Type B pancreatic cell (in vitro differentiated cells): Measurements from ENCODE around the gene CES2. TPM values are rescaled to one million over a fixed set of nuclear protein-coding genes. Genes with fewer than 3 reads are reported as not detected.
"Not testable (repeated sequence)": the region's sequence is repeated elsewhere in the genome, so short reads cannot be mapped to it uniquely, and the experiment has no call there.

ENCODE experiments used
- DNase-seq: peaks from one replicate; pipeline ENCODE4 v3.0.0; 2021; ENCODE audit warnings: mixed read lengths; ENCODE audit not compliant: unreplicated experiment; ENCODE audit errors: extremely low spot score
- H3K27ac Mint-ChIP-seq: 2 replicates; pipeline ENCODE4 v1.8.0; 2021; ENCODE audit warnings: mild to moderate bottlenecking, mixed read lengths
- H3K27me3 Mint-ChIP-seq: 2 replicates; pipeline ENCODE4 v1.8.0; 2021; ENCODE audit warnings: mixed read lengths
- H3K36me3 Mint-ChIP-seq: 2 replicates; pipeline ENCODE4 v1.8.0; 2021; ENCODE audit warnings: mixed read lengths
- H3K4me1 Mint-ChIP-seq: one replicate; pipeline ENCODE4 v1.8.0; 2021; ENCODE audit warnings: mixed read lengths; ENCODE audit not compliant: unreplicated experiment
- H3K4me3 Mint-ChIP-seq: 2 replicates; pipeline ENCODE4 v1.8.0; 2021; ENCODE audit warnings: mild to moderate bottlenecking, mixed read lengths
- H3K9me3 Mint-ChIP-seq: 2 replicates; pipeline ENCODE4 v1.8.0; 2021; ENCODE audit warnings: mixed read lengths
- CTCF ChIP-seq: fragments of 200-600 bp; sonication (generic); conservative IDR thresholded peaks from 2 replicates; pipeline ENCODE4 v1.5.0; 2021; ENCODE audit warnings: antibody characterized with exemption, mild to moderate bottlenecking
- total RNA-seq: library from RNA; stranded (reverse); gene quantifications from 2 replicates; pipeline ENCODE4 v1.2.1, GENCODE V29; 2021; ENCODE audit warnings: low replicate concordance

The CES2 gene
- total RNA-seq, 1 donor from 2014 or later = 44.9 TPM

- no peaks in the 10 kb centered on the region for H3K9me3 Mint-ChIP-seq
- no peak within 1 kb of the TSS for H3K27ac Mint-ChIP-seq
- H3K4me1 Mint-ChIP-seq = no peaks in the 10 kb centered on the region
- H3K36me3 Mint-ChIP-seq = no peaks in the 10 kb centered on the region
- peaks cover 8% of the 10 kb centered on the region for H3K27me3 Mint-ChIP-seq
- no peak for DNase-seq
- H3K4me3 Mint-ChIP-seq = no peak within 1 kb of the TSS
- TF ChIP-seq CTCF = no peak
Observed at GRCh38 chr16:66988197-66988788, 53.0 kb downstream of the CES2 start, which contains the start of gene CES4A. TSS of gene CES4A (plus strand) at chr16:66988589. CDS start at chr16:66988773, 184 bp downstream.

DNA sequence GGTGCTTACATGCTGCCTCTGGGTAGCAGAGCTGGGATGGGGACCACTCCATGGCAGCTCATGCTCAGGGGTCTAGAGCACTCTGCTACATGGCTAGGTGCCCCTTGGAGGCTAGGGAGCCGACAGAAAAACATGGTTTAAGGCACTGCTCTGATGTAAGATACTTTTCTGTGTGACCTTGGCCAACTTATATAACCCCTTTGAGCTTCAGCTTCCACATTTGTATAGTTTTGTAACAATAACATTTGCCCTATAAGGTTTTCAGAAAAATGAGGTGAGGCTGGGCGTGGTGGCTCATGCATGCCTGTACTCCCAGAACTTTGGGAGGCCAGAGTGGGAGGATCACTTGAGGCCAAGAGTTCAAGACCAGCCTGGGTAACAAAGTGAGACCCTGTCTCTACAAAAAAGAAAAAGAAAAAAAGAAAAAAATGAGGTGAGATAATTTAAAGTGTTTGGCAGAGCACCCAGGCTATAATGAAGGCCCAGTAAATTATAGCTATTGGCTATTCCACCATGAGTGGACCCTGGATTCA is 56.3 kb downstream of the CES2 start:
- no peaks in the 10 kb centered on the region for H3K4me1 Mint-ChIP-seq
- no peak for TF ChIP-seq CTCF
- no peaks in the 10 kb centered on the region for H3K36me3 Mint-ChIP-seq
- H3K27ac Mint-ChIP-seq = no peak overlapping the region
- no peaks in the 10 kb centered on the region for H3K9me3 Mint-ChIP-seq
- H3K27me3 Mint-ChIP-seq = peaks cover 8% of the 10 kb centered on the region
- H3K4me3 Mint-ChIP-seq = no peak overlapping the region
- DNase-seq = no peak

DNA sequence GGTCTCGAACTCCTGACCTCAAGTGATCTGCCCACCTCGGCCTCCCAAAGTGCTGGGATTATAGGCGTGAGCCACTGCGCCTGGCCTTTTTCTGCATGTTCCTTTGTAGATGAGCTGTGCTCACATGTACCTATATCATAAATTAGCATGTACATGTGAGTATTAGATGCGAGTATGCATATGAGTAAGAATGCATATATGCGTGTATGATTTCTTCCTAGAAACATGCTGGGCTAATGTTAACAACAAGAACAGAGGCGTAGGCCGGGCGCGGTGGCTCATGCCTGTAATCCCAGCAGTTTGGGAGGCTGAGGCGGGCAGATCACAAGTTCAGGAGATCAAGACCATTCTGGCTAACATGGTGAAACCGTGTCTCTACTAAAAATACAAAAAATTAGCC is 58.2 kb downstream of the CES2 start:
- H3K4me3 Mint-ChIP-seq, H3K27ac Mint-ChIP-seq, H3K4me1 Mint-ChIP-seq, H3K36me3 Mint-ChIP-seq, H3K9me3 Mint-ChIP-seq, DNase-seq: not testable (repeated sequence)
- H3K27me3 Mint-ChIP-seq = peaks cover 16% of the 10 kb centered on the region

Other genes starting within 250 kb of the CES2 start
- gene CMTM4, start 238.8 kb upstream of the CES2 start, total RNA-seq = 64.4 and 72.1 TPM in 2 replicates
- gene DYNC1LI2, start 183.9 kb upstream of the CES2 start, total RNA-seq = 113 and 135 TPM in 2 replicates
- 0.41 TPM in 1 of 2 replicates, not detected in the other for gene TERB1, start 133.9 kb upstream of the CES2 start, total RNA-seq
- 69.4 and 92.5 TPM in 2 replicates for gene NAE1, start 104.5 kb upstream of the CES2 start, total RNA-seq
- 0.70 and 1.2 TPM in 2 replicates for gene CA7, start 91.1 kb upstream of the CES2 start, total RNA-seq
- 16.1 and 18.5 TPM in 2 replicates for gene PDP2, start 55.0 kb upstream of the CES2 start, total RNA-seq
- gene CDH16, start 16.6 kb upstream of the CES2 start, total RNA-seq = 0.55 and 1.7 TPM in 2 replicates
- gene RRAD, start 10.0 kb upstream of the CES2 start, total RNA-seq = 1.3 and 2.5 TPM in 2 replicates
- 71.3 and 74.2 TPM in 2 replicates for gene CIAO2B, start 1.1 kb upstream of the CES2 start, total RNA-seq
- gene CES3, start 25.8 kb downstream of the CES2 start, total RNA-seq = 0.48 and 1.1 TPM in 2 replicates
- gene CES4A, start 53.1 kb downstream of the CES2 start, total RNA-seq = 11.5 and 13.9 TPM in 2 replicates
- gene CBFB, start 93.6 kb downstream of the CES2 start, total RNA-seq = 48.8 and 77.1 TPM in 2 replicates
- 22.8 and 26.8 TPM in 2 replicates for gene PHAF1, start 174.4 kb downstream of the CES2 start, total RNA-seq
- 9.7 and 11.0 TPM in 2 replicates for gene B3GNT9, start 215.5 kb downstream of the CES2 start, total RNA-seq
- 6.2 and 14.8 TPM in 2 replicates for gene TRADD, start 224.4 kb downstream of the CES2 start, total RNA-seq
- gene FBXL8, start 224.4 kb downstream of the CES2 start, total RNA-seq = 4.5 and 9.2 TPM in 2 replicates
- 10.4 and 11.1 TPM in 2 replicates for gene HSF4, start 229.2 kb downstream of the CES2 start, total RNA-seq
- gene NOL3, start 235.0 kb downstream of the CES2 start, total RNA-seq = 8.4 and 17.5 TPM in 2 replicates
- 43.5 and 77.8 TPM in 2 replicates for gene MATCAP1, start 248.4 kb downstream of the CES2 start, total RNA-seq